ENCODE measurements around the gene UNKL. TPM values are rescaled to one million over a fixed set of nuclear protein-coding genes. Genes with fewer than 3 reads are reported as not detected.

The UNKL gene
- total and polyA plus RNA-seq, 2 of the 8 experiments (the other 6 are each of a cell fraction or from before 2014, with no cell fraction given): 25.1 to 31.8 TPM

DNA sequence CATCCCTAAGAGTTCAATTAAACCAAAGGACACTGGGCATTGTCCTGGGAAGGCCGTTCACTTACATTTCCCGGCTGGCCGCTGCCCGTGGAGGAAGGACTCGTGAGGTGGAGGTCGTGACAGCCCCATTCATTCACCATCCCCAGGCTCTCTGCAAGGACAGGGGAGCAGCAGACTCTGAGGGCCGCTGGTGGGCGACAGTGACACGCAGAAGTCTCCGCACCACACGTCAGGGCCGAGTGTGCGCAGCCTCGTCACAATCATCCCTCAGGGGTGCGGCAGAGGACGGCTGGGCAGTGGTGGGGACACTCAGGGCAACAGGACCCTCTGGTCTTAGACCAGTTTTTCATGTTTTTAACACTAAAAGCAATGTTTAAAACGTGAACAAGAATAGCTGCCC, 21.7 kb downstream of the UNKL start:
- no peak overlapping the region for H3K18ac ChIP-seq (ENCODE audit: extremely low read depth, low read length)
- H3K27me3 ChIP-seq (replicated peaks in 1 of 4; ENCODE audit: control insufficient read depth in 3 of 4, extremely low read depth in 1 of 4, insufficient read depth in 3 of 4, low read length in 3 of 4): no peaks in the 10 kb centered on the region
- H2BK120ac ChIP-seq (replicated peaks; ENCODE audit: low read depth, low read length): no peak overlapping the region
- H3K27ac ChIP-seq (ENCODE audit: low read depth, low read length): no peak overlapping the region
- no peak overlapping the region for H3K56ac ChIP-seq (replicated peaks; ENCODE audit: insufficient read length, low read depth, low read length)
- H3K79me2 ChIP-seq (ENCODE audit: control insufficient read depth in 1 of 2, insufficient read depth in 2 of 2, low read length in 2 of 2): no peaks in the 10 kb centered on the region
- DNase-seq (ENCODE audit: low read depth in 1 of 2, low spot score in 2 of 2) (no peak), FAIRE-seq (no peak)
- no peaks in the 10 kb centered on the region for H3K23me2 ChIP-seq (ENCODE audit: low read depth, low read length)
- H4K20me1 ChIP-seq (replicated peaks in 1 of 2; ENCODE audit: control insufficient read depth in 1 of 2, insufficient read depth in 2 of 2, low read length in 2 of 2): peaks cover 0 to 4% of the 10 kb centered on the region in 2 experiments
- no peak overlapping the region for H3K9ac ChIP-seq (replicated peaks in 1 of 4; ENCODE audit: extremely low read depth in 1 of 4, low read depth in 3 of 4, low read length in 3 of 4)
- H3K4me3 ChIP-seq (ENCODE audit: extremely low read depth in 1 of 4, insufficient read depth in 2 of 4, low read depth in 3 of 4, low read length in 4 of 4): no peak overlapping the region
- no peak overlapping the region for H4K91ac ChIP-seq (replicated peaks; ENCODE audit: insufficient read length, low read length)
- no peak overlapping the region for H2BK5ac ChIP-seq (ENCODE audit: low read depth, low read length)
- no peak overlapping the region for H3K4ac ChIP-seq (replicated peaks; ENCODE audit: insufficient read length, low read depth, low read length)
- no peak overlapping the region for H4K8ac ChIP-seq (ENCODE audit: extremely low read depth, insufficient read depth, low read length)
- no peaks in the 10 kb centered on the region for H3K9me3 ChIP-seq (ENCODE audit: insufficient read depth in 2 of 2, low read depth in 1 of 2, low read length in 1 of 2)
- ChIA-PET POLR2A (ENCODE audit: partially characterized antibody) (no interaction called here), CTCF (ENCODE audit: partially characterized antibody) (interaction anchor here (0.6 to 1.2 kb wide), 3 partner anchors 13 to 173 kb away, joined by 3 read pairs; no protein-coding TSS in a partner anchor)
- WGBS, 2 experiments (ENCODE audit: extremely low coverage in 1 of 2, insufficient coverage in 1 of 2, insufficient read length in 1 of 2, insufficient replicate concordance in 2 of 2, low coverage in 1 of 2, low lambda C conversion rate in 2 of 2, missing lambda C conversion rate in 1 of 2): 93% methylated on average over 17 of the region's 17 CpGs; no CpG with 5 or more reads in 1 of the 2 experiments
- no peak overlapping the region for H3K4me2 ChIP-seq (ENCODE audit: insufficient read depth in 1 of 2, low read depth in 2 of 2, low read length in 2 of 2)
- no peak overlapping the region for H2BK15ac ChIP-seq (ENCODE audit: low read length)
- H3K4me1 ChIP-seq (replicated peaks in 1 of 4; ENCODE audit: control insufficient read depth in 3 of 4, insufficient read depth in 4 of 4, low read length in 3 of 4): no peaks in the 10 kb centered on the region
- no peak overlapping the region for H4K5ac ChIP-seq (ENCODE audit: insufficient read length, low read depth, low read length)
- no peaks in the 10 kb centered on the region for H3K79me1 ChIP-seq (ENCODE audit: low read depth, low read length)
- peaks cover 3 to 9% (median 4%) of the 10 kb centered on the region in 4 experiments; a peak in 5 of 8 replicates for H3K36me3 ChIP-seq (ENCODE audit: control insufficient read depth in 2 of 4, insufficient read depth in 4 of 4, low read length in 3 of 4)
- H2AK5ac ChIP-seq (ENCODE audit: low read depth, low read length): no peak overlapping the region
- H3K14ac ChIP-seq (ENCODE audit: insufficient read length): no peak overlapping the region
- no peak overlapping the region for H2BK20ac ChIP-seq (ENCODE audit: low read length)
- H2BK12ac ChIP-seq (ENCODE audit: low read depth, low read length): no peak overlapping the region
- H2AFZ ChIP-seq (ENCODE audit: low read length): no peak overlapping the region
- TF ChIP-seq KDM4A (IDR thresholded peaks at IDR 0.05; ENCODE audit: low read depth, low read length, severe bottlenecking) (no peak), RAD21 (IDR thresholded peaks at IDR 0.05 in 1 of 2, conservative IDR thresholded peaks at IDR 0.05 in 1 of 2; ENCODE audit: low read depth in 2 of 2, low read length in 2 of 2) (peak in 1 of 2 experiments; percentile 10; a peak in 1 of 4 replicates), KDM5A (IDR thresholded peaks at IDR 0.05; ENCODE audit: low read length) (no peak), TEAD4 (IDR thresholded peaks at IDR 0.05; ENCODE audit: low read depth, low read length) (no peak)
- H3K23ac ChIP-seq (ENCODE audit: insufficient read length): no peak overlapping the region
